HG03108 (cell line): Measurements from ENCODE around the gene KCNIP1.

ENCODE experiments used
- ATAC-seq: cut with Tn5 transposase; IDR thresholded peaks from one replicate; pipeline ENCODE4 v1.9.1; 2021; ENCODE audit warnings: moderate library complexity; ENCODE audit not compliant: unreplicated experiment

The KCNIP1 gene

DNA sequence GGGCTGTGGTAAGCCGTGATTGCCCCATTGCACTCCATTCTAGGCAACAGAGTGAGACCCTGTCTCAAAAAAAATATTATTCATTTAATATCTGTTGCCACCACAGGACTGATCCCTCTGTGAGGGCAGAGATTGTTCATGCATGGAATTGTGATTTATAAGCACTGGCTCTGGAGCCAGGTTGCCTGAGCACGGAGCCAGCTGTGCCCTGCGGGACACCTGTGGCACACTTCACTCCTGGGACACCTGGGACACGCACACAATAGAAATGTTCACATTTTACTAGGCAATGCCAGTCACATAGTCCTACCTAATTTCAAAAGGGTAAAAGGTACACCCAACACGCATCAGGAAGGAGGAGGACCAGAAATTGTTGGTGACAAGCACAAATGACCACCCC lies 196.7 kb downstream of the KCNIP1 start:
- ATAC-seq, result no peak

DNA sequence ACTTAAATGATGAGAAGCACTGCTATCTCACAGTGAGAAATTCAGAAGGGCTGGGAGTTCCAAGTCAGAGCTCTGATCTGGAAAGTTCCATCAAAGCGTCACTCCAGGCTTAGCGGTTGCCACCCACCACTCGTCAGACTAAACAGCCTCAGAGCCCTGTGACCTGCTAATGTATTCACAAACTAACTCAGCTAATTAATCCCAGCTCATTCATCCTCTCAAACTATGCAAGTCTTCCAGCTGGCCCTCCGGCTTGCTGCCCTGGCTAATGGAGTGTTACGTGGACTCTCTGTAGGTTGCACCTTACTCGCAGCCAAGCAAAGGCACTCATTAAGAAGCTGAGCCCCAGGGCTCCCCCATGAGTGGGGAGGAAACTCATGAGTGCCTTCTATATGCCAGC lies 197.5 kb downstream of the KCNIP1 start:
- no peak for ATAC-seq

DNA sequence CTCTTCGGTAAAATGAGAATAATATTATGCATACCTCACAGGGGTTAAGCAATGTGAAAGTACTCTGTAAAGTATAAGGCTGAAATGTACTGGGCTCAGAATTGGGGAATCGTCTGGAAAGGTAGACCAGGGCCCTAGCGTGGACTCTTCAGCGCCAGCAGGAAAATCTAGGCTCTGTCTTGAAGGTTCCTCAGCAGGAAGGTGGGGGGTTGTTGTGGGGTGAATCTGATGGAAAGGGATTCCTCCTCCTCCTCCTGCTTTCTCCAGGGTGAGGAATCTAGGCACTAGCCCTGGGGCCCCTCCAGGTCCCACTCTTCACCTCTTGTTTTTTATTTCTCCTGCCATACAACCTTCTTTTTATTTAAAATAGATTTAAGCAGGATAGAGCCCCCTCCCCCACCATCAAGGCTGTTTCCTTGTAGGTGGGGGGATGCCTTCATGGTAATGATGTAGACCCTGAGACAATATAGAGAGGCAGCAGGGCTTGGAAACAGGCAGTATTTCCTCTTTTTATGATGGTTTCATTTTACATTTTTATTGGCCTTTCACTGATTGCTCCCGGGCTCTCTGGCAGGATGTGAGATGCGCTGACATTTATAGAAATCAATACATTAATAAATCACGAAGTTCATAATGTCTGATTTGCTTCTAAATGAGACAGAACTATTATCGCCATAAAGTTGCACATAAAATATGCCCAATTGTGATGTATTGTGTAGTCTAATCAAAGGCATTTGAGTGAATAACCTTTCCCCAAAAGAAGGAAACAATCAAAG lies 200.8 kb downstream of the KCNIP1 start:
- no peak for ATAC-seq

DNA sequence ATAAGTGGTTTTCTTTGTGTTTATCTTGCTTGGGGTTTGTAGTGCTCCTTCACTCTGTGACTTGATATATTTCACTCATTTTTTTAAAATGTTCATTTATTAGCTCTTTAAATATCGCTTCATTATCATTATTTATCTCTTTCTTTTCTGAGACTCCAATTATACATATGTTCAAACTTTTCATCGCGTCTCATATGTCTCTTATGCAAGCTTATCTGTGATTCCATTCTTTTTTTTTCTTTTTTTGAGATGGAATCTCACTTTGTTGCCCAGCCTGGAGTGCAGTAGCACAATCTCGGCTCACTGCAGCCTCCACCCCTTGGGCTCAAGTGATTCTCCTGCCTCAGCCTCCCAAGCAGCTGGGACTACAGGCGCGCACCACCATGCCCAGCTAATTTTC lies 205.8 kb downstream of the KCNIP1 start:
- no peak for ATAC-seq

DNA sequence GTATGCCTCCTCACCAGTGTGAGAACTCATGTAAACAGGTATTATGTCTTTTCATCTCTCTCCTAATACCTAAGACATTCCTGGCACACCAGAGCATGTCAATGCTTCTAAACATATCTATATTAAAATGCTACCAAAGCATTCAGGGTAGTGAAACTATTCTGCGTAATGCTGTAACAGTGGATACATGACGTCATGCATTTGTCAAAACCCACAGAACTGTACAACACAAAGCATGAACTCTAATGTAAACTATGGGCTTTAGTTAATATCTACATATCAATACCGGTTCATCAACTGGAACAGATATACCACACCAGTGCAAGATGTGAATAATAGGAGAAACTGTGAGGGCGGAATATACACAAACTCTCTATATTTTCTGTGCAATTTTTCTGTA lies 207.5 kb downstream of the KCNIP1 start:
- ATAC-seq, result no peak

DNA sequence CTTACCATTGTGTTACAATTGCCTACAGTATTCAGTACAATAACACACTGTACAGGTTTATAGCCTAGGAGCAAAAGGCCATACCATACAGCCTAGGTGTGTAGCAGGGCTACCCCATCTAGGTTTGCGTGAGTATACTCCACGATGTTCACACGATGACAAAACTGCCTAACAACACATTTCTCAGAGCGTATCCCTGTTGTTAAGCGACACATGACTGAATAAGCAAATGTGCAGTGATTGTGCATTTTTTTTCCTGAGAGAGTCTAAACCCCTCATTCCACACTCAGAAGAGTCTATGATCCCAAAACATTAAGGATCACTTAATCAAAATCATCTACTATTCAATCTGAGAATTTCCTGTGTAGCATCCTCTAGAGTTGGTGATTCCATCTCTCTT lies 211.3 kb downstream of the KCNIP1 start:
- ATAC-seq, result no peak

DNA sequence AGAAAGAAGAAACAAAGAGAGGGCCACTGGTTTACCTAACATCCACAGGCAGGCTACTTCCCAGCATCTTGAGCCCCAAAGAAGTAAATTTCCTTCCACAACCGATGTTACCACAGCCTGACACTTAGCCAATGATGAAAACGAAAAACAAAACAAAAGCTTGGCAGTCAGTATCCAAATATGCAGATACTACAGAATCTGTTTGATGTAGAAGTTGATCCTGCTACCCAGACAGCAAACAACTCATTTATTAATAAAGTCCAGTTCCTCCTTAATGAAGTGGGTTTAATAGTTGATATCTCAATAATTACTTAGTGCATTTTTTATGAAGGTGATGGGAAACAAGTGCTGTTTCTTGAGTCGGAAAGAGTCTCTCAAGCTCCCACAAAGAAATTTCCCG lies 212.6 kb downstream of the KCNIP1 start:
- ATAC-seq, result no peak

DNA sequence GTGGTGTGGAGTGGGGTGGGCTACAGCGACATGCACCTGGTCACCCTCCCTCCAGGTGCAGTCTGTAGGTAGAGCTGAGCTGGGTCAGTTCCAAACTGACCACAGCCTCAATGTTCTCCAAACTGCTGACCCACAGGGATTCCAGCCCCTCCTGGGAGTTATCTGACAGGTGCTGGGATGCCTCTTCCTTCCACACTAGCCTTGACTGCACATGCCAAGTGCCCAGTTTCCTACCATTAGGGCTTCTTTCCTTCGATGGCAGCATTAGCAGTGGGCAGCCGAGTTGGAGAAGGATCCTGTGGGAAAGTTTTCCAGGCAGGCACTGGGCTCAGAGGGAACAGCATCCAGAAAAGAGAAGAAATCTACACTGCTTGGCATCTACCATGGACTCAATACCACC lies 215.7 kb downstream of the KCNIP1 start:
- ATAC-seq, result no peak

DNA sequence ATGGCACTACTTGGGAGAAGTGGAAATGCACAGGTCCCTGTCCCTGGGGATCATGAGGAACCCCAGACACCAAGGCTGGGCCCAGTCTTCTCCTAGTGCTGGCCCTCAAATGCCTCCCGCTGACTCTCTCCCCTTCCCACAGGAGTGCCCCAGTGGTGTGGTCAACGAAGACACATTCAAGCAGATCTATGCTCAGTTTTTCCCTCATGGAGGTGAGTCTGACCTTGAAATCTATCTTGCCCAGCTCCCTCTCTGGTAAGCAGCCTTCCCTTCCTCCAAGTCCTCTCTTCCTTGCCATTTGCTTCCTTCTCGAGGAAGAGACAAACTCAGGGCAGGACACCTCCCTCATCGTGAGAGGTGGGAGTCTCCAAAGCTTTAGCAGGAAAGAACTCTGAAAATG lies 216.4 kb downstream of the KCNIP1 start:
- ATAC-seq, result no peak

DNA sequence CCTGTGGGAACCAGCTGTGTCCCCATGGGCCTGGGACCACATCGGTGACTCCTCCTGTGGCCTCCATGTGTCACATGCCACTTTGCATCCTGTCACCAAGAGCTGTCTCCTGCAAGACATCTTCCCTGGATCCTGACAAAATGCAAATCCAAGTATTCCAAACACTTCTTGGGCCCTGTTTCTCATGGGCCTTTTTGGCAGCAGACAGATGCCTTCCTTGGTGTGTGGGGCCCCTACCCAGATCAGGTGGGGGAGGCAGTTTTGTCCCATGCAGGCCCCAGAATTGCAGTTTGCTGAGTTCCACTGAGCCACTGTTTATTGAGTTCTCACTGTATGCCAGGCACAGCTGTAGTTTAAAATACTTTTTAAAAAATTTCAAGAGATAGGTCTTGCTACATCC lies 217.2 kb downstream of the KCNIP1 start:
- no peak for ATAC-seq

DNA sequence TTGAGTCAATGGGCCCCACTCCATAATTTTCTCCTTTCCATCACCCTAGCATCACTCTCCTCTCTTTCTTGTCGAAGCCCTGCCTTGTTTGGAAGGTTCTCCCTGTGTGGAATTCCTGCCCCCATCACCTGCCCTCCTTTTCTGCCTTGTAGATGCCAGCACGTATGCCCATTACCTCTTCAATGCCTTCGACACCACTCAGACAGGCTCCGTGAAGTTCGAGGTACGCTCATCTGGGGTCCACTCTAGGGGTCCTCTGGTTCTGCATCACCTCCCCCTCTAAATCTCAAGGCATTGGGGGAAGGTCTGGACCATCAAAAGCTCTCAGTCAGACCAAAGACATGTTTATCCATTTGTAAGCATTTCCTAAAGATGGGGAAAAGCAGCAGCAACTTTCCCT lies 217.9 kb downstream of the KCNIP1 start:
- ATAC-seq, result no peak

DNA sequence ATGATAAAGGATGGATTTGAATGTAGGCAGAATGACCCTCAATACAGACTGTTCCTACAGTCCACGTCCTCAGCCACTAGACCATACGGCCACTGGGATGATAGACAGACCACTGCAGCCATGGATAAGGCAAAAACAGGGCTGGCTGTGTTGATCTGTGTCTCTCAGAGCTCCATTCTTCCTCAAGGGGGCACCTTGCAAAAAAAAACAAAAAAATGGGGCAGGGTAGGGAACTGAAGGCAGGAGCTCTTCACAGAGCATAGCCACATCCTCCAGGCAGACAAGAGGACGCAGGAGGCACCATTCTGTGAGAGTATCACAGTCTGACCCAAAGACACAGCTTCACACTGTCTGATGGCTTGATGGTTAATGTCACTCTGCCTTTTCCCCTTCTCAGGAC lies 218.5 kb downstream of the KCNIP1 start:
- ATAC-seq, result no peak

DNA sequence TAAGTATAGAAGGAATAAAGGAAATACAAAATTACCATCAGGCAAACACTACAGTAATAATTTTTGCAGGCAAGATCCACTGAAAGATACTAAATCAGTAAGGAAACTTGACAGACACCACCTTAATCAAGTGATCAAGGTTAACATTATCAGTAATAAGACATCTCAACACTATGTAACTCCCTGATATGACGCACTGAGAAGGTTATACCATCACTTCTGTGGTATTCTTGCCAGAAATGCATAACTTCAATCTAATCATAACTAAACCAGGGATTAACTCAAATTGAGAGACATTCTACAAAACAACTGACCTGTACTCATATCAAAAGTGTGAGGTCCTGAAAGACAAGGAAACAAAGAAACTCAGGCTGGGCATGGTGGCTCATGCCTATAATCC lies 227.2 kb downstream of the KCNIP1 start:
- ATAC-seq, result no peak

DNA sequence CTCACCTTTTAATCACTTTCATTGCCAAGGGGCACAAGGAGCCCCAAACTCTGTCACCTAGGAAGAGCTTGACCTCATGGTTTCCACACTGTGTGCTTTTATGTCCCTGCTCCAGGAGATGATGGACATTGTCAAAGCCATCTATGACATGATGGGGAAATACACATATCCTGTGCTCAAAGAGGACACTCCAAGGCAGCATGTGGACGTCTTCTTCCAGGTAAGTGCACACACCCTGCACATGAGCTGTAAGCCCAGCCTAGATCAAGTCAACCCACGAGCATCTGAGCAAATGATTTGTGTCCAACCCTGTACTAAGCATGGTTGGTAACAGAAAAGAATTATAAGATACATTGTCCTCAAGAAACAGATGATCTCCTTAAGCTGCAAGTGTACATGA lies 228.9 kb downstream of the KCNIP1 start:
- ATAC-seq, result no peak

DNA sequence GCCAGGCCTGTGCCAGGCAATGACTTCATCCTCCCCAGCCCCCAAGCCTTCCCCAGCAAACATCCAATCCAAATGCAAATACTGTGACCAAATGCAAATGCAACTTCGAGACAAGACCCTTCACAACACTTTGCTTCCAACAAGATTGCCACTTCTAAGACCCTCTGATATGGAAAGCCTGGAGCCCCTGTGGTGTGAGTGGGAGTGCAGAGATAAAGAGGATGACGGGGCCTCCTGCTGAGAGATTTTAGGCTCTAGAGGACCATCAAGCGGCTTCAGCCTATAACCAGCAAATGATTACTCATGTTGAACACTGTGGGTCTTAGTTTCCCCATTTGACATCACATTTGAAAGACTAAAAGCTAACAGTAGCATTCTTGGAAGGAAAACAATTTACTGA lies 233.1 kb downstream of the KCNIP1 start:
- no peak for ATAC-seq

DNA sequence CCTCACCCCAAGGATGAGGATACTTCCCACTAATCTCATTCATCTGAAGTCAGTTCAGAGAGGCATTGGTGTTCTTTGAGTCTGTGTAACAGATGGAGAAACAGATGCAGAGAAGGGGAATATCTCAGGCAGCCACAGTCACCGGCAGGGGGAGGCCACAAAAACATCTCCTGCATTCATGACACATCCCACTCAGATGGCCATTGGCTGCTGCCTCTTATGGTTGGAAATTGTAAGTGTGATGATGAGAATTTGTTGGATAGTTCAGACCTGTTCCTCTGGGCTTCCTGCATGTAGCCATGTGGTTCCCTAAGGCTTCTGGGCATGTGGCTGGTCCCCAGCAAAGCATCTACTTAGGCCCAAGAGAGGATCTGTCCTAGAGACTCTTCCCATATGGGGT lies 233.8 kb downstream of the KCNIP1 start:
- ATAC-seq, result no peak

DNA sequence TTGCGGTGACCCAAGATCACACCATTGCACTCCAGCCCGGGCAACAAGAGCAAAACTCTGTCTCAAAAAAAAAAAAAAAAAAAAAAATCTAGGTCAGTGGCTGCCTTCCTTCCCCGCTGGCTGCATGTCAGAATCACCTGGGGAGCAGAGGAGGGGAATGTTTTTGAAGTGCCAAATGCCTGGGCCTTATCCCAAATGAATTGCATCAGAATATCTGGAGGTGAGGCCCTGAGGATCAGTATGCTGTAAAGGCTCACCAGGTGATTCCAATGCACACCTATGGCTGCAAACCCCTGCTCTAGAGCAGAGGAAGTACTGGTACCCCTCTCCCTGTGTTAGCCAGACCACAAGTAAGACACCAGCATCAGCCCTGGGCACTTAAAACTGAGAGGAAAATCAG lies 235.0 kb downstream of the KCNIP1 start:
- ATAC-seq, result no peak

DNA sequence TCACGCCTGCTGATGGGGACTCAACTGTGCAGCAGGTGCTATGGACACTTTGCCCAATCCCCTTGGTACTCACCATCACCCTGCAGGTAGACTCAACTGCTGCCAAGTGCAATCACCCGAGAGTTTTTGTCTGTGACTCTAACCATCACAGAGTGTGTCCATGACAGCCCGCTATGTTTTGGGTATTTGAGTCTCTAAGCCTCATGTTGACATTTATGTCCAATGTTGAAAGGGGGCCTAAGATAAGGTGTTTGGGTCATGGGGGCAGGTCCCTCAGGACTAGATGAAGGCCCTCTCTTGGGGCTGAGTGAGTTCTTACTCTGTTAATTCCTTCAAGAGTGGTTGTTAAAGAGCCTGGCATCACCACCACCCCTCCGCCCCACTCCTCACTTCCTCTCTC lies 235.6 kb downstream of the KCNIP1 start:
- no peak for ATAC-seq

DNA sequence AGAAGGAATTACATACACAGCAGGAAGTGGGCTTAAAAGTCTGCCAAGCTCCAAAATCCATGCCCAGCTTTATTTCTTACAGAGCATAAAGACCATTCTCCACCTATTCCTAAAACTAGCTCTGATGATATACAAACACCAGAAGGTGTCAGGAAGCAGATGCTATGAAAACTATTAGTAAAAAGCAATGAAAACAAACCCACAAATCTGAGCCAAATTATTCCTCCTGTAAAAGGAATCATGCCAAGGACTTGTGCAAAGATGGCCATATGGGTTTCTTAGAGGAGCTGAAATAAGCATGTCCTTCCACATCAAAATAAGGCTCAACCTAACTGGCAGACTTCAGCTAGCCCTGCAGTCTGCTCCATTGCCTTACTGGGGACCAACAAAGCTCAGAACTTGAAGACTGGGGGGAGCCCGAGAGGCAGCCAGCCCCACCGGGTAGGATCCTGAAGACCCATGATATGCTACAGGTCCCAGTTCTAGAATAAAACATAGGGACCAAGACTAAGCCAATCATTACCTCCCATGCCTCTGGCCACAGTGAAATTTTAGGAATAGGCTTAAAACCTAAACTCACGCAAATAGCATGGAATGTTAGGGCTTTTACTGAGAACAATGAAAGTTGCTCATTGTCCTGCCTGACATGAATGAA lies 236.9 kb downstream of the KCNIP1 start:
- no peak for ATAC-seq

DNA sequence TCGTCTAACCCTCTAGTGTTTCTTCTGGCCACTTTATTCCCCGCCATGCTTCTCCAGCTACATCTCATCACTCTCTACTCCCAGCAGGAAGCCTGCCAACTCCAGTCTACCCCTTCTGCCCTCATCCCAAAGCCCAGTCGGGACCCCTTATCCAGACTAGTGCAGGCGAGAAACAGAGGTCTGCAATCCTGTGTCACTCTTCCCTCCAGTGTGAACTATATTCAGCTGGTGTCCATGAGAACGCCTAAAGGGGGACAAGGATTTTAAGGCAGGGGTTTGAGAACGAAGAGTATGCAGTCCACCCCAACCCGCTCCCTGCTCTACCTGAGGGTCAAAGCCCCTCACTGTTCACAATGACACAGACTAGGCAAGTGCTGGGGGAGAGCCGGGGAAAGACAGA lies 238.0 kb downstream of the KCNIP1 start:
- ATAC-seq, result no peak

DNA sequence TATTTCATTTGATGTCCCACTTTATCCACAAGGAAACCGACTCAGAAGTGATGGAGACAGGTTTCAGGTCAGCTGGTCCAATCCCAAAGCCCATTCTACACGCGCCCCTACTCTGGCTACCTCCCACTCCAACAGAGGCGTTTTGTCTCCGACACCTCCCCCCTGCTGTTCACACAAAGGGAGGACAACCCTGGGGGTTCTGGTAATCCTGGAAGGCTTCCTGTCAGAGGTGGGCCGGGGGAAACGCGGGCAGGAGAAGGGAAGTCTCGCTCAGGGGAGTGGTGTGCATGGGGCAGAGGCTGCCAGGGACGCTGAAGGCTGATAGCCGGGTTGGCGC lies 240.0 kb downstream of the KCNIP1 start:
- no peak for ATAC-seq

DNA sequence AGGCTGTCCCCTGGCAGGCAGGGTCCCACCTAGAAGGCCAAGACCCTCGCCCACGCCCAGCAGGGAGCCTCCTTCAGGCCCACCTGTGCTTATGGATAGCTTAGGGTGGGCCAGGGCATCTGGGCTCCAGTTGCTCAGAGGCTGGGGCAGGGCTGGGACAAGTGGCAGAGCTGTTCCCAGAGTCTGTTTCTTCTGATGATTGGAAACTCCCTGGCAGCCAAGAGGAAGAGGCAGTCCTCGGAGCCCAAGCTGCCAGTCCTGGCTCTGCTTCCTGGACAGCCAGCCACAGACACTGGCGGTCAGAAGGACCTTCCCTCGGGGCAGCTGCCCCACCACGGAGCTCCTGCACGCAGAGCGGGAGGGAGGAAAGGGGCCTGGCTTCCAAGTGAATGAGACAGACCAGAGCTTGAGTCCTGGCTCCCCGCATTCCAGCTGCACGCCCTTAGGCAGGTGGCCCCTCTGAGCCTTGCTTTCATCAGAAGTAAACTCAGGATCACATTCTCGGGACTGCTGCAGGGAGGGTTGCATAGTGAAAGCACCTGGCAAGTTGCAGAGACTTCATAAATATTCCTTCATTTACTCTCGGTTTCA lies 241.8 kb downstream of the KCNIP1 start:
- no peak for ATAC-seq
